OCI-LY3 (cell line): ENCODE data around the gene KCNK7.

Source experiments
- H2AFZ ChIP-seq: fragments of 200-600, 300-600 bp; shearing (Covaris generic); 2 replicates; pipeline ENCODE4 v1.6.0; 2014; ENCODE audit warnings: antibody characterized with exemption, low read depth, low read length
- H3K27ac ChIP-seq: fragments of 200-600, 300-600 bp; sonication (generic); 2 replicates; pipeline ENCODE4 v1.5.1; 2014; ENCODE audit warnings: mild to moderate bottlenecking, low read length, moderate library complexity, mixed read lengths
- H3K27me3 ChIP-seq: fragments of 200-600, 300-600 bp; sonication (generic); 2 replicates; pipeline ENCODE4 v1.6.1; 2014; ENCODE audit warnings: low read depth, low read length, mixed read lengths
- H3K36me3 ChIP-seq: fragments of 200-600, 300-600 bp; sonication (generic); replicated peaks from 2 replicates; pipeline ENCODE3; 2014; ENCODE audit warnings: low read depth, low read length, mixed read lengths
- H3K4me1 ChIP-seq: fragments of 300-600, 200-600 bp; sonication (generic); 2 replicates; pipeline ENCODE4 v1.6.1; 2014; ENCODE audit warnings: low read length, mixed read lengths
- H3K4me2 ChIP-seq: fragments of 200-600, 300-600 bp; sonication (generic); 2 replicates; pipeline ENCODE4 v1.6.1; 2014; ENCODE audit warnings: low read length, mixed read lengths
- H3K4me3 ChIP-seq: fragments of 300-600, 200-600 bp; sonication (generic); 2 replicates; pipeline ENCODE4 v1.5.1; 2014; ENCODE audit warnings: antibody characterized with exemption, mild to moderate bottlenecking, low read length, moderate library complexity
- H3K79me2 ChIP-seq: fragments of 300-600, 200-600 bp; shearing (Covaris generic); 2 replicates; pipeline ENCODE4 v1.6.1; 2014; ENCODE audit warnings: mild to moderate bottlenecking, low read length, mixed read lengths
- H3K9ac ChIP-seq: fragments of 300-600, 200-600 bp; shearing (Covaris generic); 2 replicates; pipeline ENCODE4 v1.6.0; 2014; ENCODE audit warnings: mild to moderate bottlenecking, low read length, moderate library complexity
- H3K9me3 ChIP-seq: fragments of 200-600, 300-600 bp; shearing (Covaris generic); 2 replicates; pipeline ENCODE4 v1.6.1; 2014; ENCODE audit warnings: low read length, mixed read lengths; ENCODE audit not compliant: insufficient read depth
- H4K20me1 ChIP-seq: fragments of 200-600, 300-600 bp; sonication (generic); 2 replicates; pipeline ENCODE4 v1.6.1; 2016; ENCODE audit warnings: low read length, mixed read lengths; ENCODE audit not compliant: insufficient read depth
- CTCF ChIP-seq: fragments of 200-600, 300-600 bp; sonication (generic); IDR thresholded peaks from 2 replicates; pipeline ENCODE4 v1.5.1; 2014; ENCODE audit warnings: antibody characterized with exemption, low read length, low read depth
- EZH2phosphoT487 ChIP-seq: fragments of 200-600 bp; shearing (Covaris generic); IDR thresholded peaks from 2 replicates; pipeline ENCODE4 v1.6.1; 2018; ENCODE audit warnings: antibody characterized with exemption, mixed run types, low read depth

KCNK7 gene

GRCh38 chr11:65630215-65630614 is 34.6 kb upstream of the KCNK7 start:
- no peak overlapping the region for H3K9ac ChIP-seq
- H3K27me3 ChIP-seq: no peaks in the 10 kb centered on the region
- H3K4me3 ChIP-seq: no peak overlapping the region
- H3K27ac ChIP-seq: no peak overlapping the region
- H4K20me1 ChIP-seq: no peaks in the 10 kb centered on the region
- H3K79me2 ChIP-seq: no peaks in the 10 kb centered on the region
- no peak overlapping the region for H3K4me2 ChIP-seq
- H3K4me1 ChIP-seq: no peaks in the 10 kb centered on the region
- peaks cover 56% of the 10 kb centered on the region for H3K36me3 ChIP-seq
- TF ChIP-seq CTCF: no peak
- no peaks in the 10 kb centered on the region for H3K9me3 ChIP-seq
- H2AFZ ChIP-seq: no peak overlapping the region

- Histone ChIP-seq H3K36me3 (peaks cover 54% of the 10 kb centered on the region), H3K9ac (no peak overlapping the region), H2AFZ (no peak overlapping the region), H3K79me2 (no peaks in the 10 kb centered on the region), H3K27me3 (no peaks in the 10 kb centered on the region), H3K4me2 (no peak overlapping the region), H3K4me1 (no peaks in the 10 kb centered on the region), H3K27ac (no peak overlapping the region), H3K9me3 (no peaks in the 10 kb centered on the region), H4K20me1 (no peaks in the 10 kb centered on the region), H3K4me3 (no peak overlapping the region)
- TF ChIP-seq CTCF: no peak
- no peak for TF ChIP-seq EZH2phosphoT487
These were observed 34.0 kb upstream of the KCNK7 start for GRCh38 chr11:65629579-65629978.

DNA sequence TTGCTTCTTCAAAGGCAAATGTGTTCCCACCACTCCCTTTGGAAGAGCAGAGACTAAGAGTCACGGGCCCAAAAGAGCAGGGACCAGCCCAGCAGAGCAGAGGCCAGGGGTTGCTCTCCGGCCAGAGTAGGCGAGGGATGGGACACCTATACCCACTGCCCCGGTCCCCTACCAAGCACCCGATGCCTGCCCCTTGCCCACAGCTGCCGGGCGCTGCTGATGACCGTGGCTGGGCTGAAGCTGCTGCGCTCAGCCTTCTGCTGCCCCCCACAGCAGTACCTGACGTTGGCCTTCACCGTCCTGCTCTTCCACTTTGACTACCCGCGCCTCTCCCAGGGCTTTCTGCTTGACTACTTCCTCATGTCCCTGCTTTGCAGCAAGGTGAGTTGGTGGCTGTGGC is 31.6 kb upstream of the KCNK7 start:
- Histone ChIP-seq H3K36me3 (peaks cover 67% of the 10 kb centered on the region), H3K4me3 (no peak overlapping the region), H3K79me2 (no peaks in the 10 kb centered on the region), H3K9me3 (no peaks in the 10 kb centered on the region), H3K4me2 (no peak overlapping the region), H3K9ac (no peak overlapping the region), H2AFZ (no peak overlapping the region), H3K27ac (no peak overlapping the region), H4K20me1 (no peaks in the 10 kb centered on the region), H3K27me3 (no peaks in the 10 kb centered on the region), H3K4me1 (no peaks in the 10 kb centered on the region)
- TF ChIP-seq EZH2phosphoT487 (no peak), CTCF (no peak)

DNA sequence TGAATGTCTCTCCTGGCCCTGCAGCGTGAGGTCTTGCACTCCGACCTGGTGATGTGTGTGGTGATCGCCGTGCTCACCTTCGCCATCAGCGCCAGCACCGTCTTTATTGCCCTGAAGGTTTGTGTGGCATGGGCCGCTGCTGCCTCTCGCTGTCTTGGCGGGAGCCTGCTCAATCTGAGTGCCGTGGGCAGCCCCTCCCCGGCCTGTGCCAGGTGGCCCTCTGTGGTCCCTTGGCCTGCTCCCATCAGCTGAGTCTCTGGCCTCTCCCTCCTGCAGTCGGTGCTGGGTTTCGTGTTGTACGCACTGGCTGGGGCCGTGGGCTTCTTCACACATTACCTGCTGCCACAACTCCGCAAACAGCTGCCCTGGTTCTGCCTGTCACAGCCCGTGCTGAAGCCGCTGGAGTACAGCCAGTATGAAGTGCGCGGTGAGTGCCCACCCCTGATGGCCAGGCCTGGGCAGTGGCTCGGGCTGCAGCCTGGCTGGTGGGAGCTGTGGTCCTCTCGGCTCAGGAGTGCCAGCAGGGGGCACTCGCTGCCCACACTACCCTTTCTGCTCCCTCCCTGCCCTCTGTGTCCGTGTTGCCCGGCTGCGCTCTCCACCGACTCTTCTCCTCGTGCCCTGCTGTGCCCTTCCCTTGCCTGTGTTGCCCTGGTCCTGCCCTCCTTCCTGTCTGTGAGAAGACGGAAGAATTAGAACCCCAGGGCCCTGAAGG is 30.2 kb upstream of the KCNK7 start:
- Histone ChIP-seq H3K4me2 (no peak overlapping the region), H3K79me2 (no peaks in the 10 kb centered on the region), H3K9ac (no peak overlapping the region), H3K27me3 (no peaks in the 10 kb centered on the region), H3K9me3 (no peaks in the 10 kb centered on the region), H3K27ac (no peak overlapping the region), H3K4me1 (no peaks in the 10 kb centered on the region), H3K4me3 (no peak overlapping the region), H2AFZ (no peak overlapping the region), H3K36me3 (peaks cover 70% of the 10 kb centered on the region), H4K20me1 (no peaks in the 10 kb centered on the region)
- TF ChIP-seq CTCF (peak; percentile 84), EZH2phosphoT487 (no peak)
